ENCODE results near the gene CD99.
A peak's percentile ranks its signal among the peaks of the same experiment; 100 is the strongest.

Gene CD99

DNA sequence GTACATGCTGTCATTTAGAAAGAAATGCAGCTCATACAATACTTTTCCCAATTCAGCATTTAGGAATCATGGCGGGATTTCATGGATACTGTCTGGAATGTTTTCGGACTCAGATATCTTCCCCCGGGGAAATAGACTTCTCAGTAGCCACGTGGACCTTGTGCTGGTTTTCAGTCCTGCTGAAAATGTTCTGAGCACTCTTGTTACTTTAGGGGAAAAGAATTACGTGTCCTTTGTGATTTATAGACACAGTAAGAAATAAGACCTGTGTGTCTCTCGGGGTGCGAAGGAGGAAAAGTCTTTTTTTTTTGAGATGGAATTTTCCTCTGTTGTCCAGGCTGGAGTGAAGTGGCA, 3.8 kb downstream of the CD99 start:
- H3K9me3 ChIP-seq (ENCODE audit: insufficient read depth, low read depth, low read length) = no peaks in the 10 kb centered on the region
- TF ChIP-seq EZH2phosphoT487 (IDR thresholded peaks at IDR 0.05; ENCODE audit: borderline replicate concordance) = no peak
- TF ChIP-seq, protein P1, sequence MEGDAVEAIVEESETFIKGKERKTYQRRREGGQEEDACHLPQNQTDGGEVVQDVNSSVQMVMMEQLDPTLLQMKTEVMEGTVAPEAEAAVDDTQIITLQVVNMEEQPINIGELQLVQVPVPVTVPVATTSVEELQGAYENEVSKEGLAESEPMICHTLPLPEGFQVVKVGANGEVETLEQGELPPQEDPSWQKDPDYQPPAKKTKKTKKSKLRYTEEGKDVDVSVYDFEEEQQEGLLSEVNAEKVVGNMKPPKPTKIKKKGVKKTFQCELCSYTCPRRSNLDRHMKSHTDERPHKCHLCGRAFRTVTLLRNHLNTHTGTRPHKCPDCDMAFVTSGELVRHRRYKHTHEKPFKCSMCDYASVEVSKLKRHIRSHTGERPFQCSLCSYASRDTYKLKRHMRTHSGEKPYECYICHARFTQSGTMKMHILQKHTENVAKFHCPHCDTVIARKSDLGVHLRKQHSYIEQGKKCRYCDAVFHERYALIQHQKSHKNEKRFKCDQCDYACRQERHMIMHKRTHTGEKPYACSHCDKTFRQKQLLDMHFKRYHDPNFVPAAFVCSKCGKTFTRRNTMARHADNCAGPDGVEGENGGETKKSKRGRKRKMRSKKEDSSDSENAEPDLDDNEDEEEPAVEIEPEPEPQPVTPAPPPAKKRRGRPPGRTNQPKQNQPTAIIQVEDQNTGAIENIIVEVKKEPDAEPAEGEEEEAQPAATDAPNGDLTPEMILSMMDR (conservative IDR thresholded peaks at IDR 0.05; ENCODE audit: low read length) = no peak
- H3K36me3 ChIP-seq (ENCODE audit: insufficient read depth, low read length) = no peaks in the 10 kb centered on the region; the same call in 1 of the 2 replicates
- H3K27me3 ChIP-seq (ENCODE audit: insufficient read depth, low read length, poor library complexity, severe bottlenecking) = no peaks in the 10 kb centered on the region
- peak overlapping the region; percentile 92 for H3K9ac ChIP-seq (ENCODE audit: low read depth, low read length, poor library complexity, severe bottlenecking)
- H3K4me3 ChIP-seq (ENCODE audit: low read length, poor library complexity, severe bottlenecking) = peak overlapping the region; percentile 96
- peak overlapping the region; percentile 98 for H3K4me2 ChIP-seq (ENCODE audit: low read depth, low read length, poor library complexity, severe bottlenecking)
- peaks cover 18% of the 10 kb centered on the region for H3F3A ChIP-seq (ENCODE audit: low read depth)
- no peaks in the 10 kb centered on the region for H3K9me2 ChIP-seq (replicated peaks; ENCODE audit: low read depth, low read length)
- peaks cover 44% of the 10 kb centered on the region for H3K4me1 ChIP-seq (ENCODE audit: insufficient read depth, low read length, poor library complexity, severe bottlenecking)
- peaks cover 28% of the 10 kb centered on the region for H4K20me1 ChIP-seq (ENCODE audit: insufficient read depth, low read length, poor library complexity, severe bottlenecking)
- no peak overlapping the region for H2AFZ ChIP-seq (ENCODE audit: low read length)
- H3K79me2 ChIP-seq (ENCODE audit: insufficient read depth, low read length) = peaks cover 81% of the 10 kb centered on the region

DNA sequence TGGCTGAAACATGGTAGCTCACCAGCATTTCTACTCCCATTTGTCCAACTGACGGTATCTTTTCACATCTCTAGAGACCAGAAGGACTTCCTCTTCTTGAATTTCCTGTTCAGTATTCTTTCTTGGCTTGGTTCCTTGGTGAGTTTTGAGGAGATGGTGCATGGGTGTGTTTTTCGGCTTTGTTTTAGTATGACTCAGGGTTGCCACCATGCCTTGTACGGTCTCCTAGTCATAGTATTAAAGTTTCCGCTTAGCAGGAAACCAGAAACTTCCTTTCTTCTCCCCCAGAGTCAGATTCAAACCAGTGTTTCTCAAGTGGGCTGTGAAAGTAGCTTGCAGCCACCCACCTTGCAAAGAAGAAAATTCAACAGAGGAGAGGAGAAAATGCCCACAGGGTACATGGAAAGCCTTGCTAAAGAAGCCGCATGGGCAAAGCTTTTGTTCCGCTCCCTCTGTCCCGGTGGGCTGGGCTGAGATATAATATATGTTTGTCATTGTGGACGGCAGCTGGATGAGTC, 5.7 kb downstream of the CD99 start:
- Histone ChIP-seq H3K4me2 (ENCODE audit: low read depth, low read length, poor library complexity, severe bottlenecking) (peak overlapping the region; percentile 98), H3K79me2 (ENCODE audit: insufficient read depth, low read length) (peaks cover 93% of the 10 kb centered on the region), H3K9me3 (ENCODE audit: insufficient read depth, low read depth, low read length) (no peaks in the 10 kb centered on the region), H3K36me3 (ENCODE audit: insufficient read depth, low read length) (no peaks in the 10 kb centered on the region; the same call in 1 of the 2 replicates), H3K4me3 (ENCODE audit: low read length, poor library complexity, severe bottlenecking) (peak overlapping the region; percentile 96), H2AFZ (ENCODE audit: low read length) (no peak overlapping the region), H3K4me1 (ENCODE audit: insufficient read depth, low read length, poor library complexity, severe bottlenecking) (peaks cover 52% of the 10 kb centered on the region), H3F3A (ENCODE audit: low read depth) (peaks cover 18% of the 10 kb centered on the region), H3K9ac (ENCODE audit: low read depth, low read length, poor library complexity, severe bottlenecking) (peak overlapping the region; percentile 92), H3K27me3 (ENCODE audit: insufficient read depth, low read length, poor library complexity, severe bottlenecking) (no peaks in the 10 kb centered on the region), H3K9me2 (replicated peaks; ENCODE audit: low read depth, low read length) (no peaks in the 10 kb centered on the region), H4K20me1 (ENCODE audit: insufficient read depth, low read length, poor library complexity, severe bottlenecking) (peaks cover 33% of the 10 kb centered on the region)
- TF ChIP-seq EZH2phosphoT487 (IDR thresholded peaks at IDR 0.05; ENCODE audit: borderline replicate concordance) = no peak
- TF ChIP-seq, protein P1 (conservative IDR thresholded peaks at IDR 0.05; ENCODE audit: low read length) = no peak

DNA sequence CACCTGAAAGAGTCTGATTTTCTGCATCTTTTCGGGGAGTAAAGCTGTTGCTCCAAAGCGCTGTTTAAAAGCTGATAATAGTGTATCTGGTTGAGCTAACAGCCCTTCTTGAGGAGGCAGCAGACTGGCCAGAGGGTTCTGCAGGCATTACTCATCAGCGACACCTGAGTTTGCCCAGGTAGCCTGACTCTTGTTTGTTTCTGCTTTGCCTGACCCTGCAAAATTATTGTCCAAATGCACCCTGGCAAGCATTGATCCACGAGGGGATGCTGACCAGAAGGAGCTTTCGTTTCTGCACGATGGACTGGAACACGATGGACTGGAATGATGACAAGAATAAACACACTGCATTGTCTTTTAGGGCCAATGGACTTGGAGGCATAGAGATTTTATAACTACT, 6.2 kb downstream of the CD99 start:
- TF ChIP-seq EZH2phosphoT487 (IDR thresholded peaks at IDR 0.05; ENCODE audit: borderline replicate concordance) = no peak
- TF ChIP-seq, protein P1 (conservative IDR thresholded peaks at IDR 0.05; ENCODE audit: low read length) = no peak
- Histone ChIP-seq H4K20me1 (ENCODE audit: insufficient read depth, low read length, poor library complexity, severe bottlenecking) (peaks cover 33% of the 10 kb centered on the region), H3K9me2 (replicated peaks; ENCODE audit: low read depth, low read length) (no peaks in the 10 kb centered on the region), H3K4me3 (ENCODE audit: low read length, poor library complexity, severe bottlenecking) (peak overlapping the region; percentile 96), H3K36me3 (ENCODE audit: insufficient read depth, low read length) (no peaks in the 10 kb centered on the region; the same call in 1 of the 2 replicates), H3K79me2 (ENCODE audit: insufficient read depth, low read length) (peaks cover 93% of the 10 kb centered on the region), H3K4me1 (ENCODE audit: insufficient read depth, low read length, poor library complexity, severe bottlenecking) (peaks cover 55% of the 10 kb centered on the region), H3F3A (ENCODE audit: low read depth) (peaks cover 18% of the 10 kb centered on the region), H2AFZ (ENCODE audit: low read length) (no peak overlapping the region), H3K9me3 (ENCODE audit: insufficient read depth, low read depth, low read length) (no peaks in the 10 kb centered on the region), H3K9ac (ENCODE audit: low read depth, low read length, poor library complexity, severe bottlenecking) (peak overlapping the region; percentile 92), H3K4me2 (ENCODE audit: low read depth, low read length, poor library complexity, severe bottlenecking) (peak overlapping the region; percentile 98), H3K27me3 (ENCODE audit: insufficient read depth, low read length, poor library complexity, severe bottlenecking) (no peaks in the 10 kb centered on the region)
